HG03520 (cell line): Measurements from ENCODE around the gene PRKAG2.
"Not testable (repeated sequence)": the region's sequence is repeated elsewhere in the genome, so short reads cannot be mapped to it uniquely, and the experiment has no call there.

Experiments used
- ATAC-seq: cut with Tn5 transposase; IDR thresholded peaks from one replicate; pipeline ENCODE4 v1.9.1; 2021; ENCODE audit warnings: mild to moderate bottlenecking, moderate library complexity; ENCODE audit not compliant: unreplicated experiment

PRKAG2 gene

GRCh38 chr7:151852486-151853396 lies 24.2 kb downstream of the PRKAG2 start:
- ATAC-seq: no peak

- no peak for ATAC-seq
Observed at GRCh38 chr7:151851782-151852181, 25.1 kb downstream of the PRKAG2 start.

- no peak for ATAC-seq
Observed at GRCh38 chr7:151851145-151851751, 25.7 kb downstream of the PRKAG2 start.

GRCh38 chr7:151850491-151851124 lies 26.3 kb downstream of the PRKAG2 start:
- ATAC-seq: no peak

- ATAC-seq: no peak
Observed at GRCh38 chr7:151849879-151850260, 27.0 kb downstream of the PRKAG2 start.

GRCh38 chr7:151849008-151849878 lies 27.7 kb downstream of the PRKAG2 start:
- no peak for ATAC-seq

- no peak for ATAC-seq
Observed at GRCh38 chr7:151847681-151848081, 29.2 kb downstream of the PRKAG2 start.

- no peak for ATAC-seq
Observed at GRCh38 chr7:151847136-151847535, 29.8 kb downstream of the PRKAG2 start.

- ATAC-seq: no peak
Observed at GRCh38 chr7:151845412-151846205, 31.3 kb downstream of the PRKAG2 start.

GRCh38 chr7:151844825-151845200 lies 32.1 kb downstream of the PRKAG2 start:
- ATAC-seq: no peak

- ATAC-seq: no peak
Observed at GRCh38 chr7:151844071-151844824, 32.7 kb downstream of the PRKAG2 start.

- no peak for ATAC-seq
Observed at GRCh38 chr7:151843181-151843580, 33.7 kb downstream of the PRKAG2 start.

GRCh38 chr7:151841395-151842051 lies 35.4 kb downstream of the PRKAG2 start:
- not testable (repeated sequence) for ATAC-seq

GRCh38 chr7:151840088-151840910 lies 36.6 kb downstream of the PRKAG2 start:
- ATAC-seq: no peak

- ATAC-seq: no peak
Observed at GRCh38 chr7:151839451-151839921, 37.4 kb downstream of the PRKAG2 start.

GRCh38 chr7:151838861-151839381 lies 38.0 kb downstream of the PRKAG2 start:
- no peak for ATAC-seq

- ATAC-seq: no peak
Observed at GRCh38 chr7:151838072-151838471, 38.8 kb downstream of the PRKAG2 start.
